Tibial artery (tissue), 4 donors: ENCODE measurements around the gene A4GALT.
"Not testable (repeated sequence)": the region's sequence is repeated elsewhere in the genome, so short reads cannot be mapped to it uniquely, and the experiment has no call there.

Experiments used
- DNase-seq, 2 donors: peaks; one replicate each; pipeline ENCODE4 v3.0.0-alpha.2; 2019
- H3K27ac ChIP-seq, 2 donors: fragments of 200-600 bp; sonication (generic) in 1 of 2; 1 replicate in 1 of 2; 2 replicates in 1 of 2; pipeline ENCODE4 v1.5.1; 2018 to 2019; ENCODE audit warnings: mild to moderate bottlenecking in 1 of 2
- H3K27me3 ChIP-seq, 2 donors: fragments of 200-600 bp; sonication (generic) in 1 of 2; one replicate each; pipeline versions ENCODE4 v1.5.1 to v1.6.0; 2016 to 2019
- H3K36me3 ChIP-seq, 3 donors: fragments of 200-600 bp; sonication (generic) in 2 of 3; one replicate each; pipeline ENCODE4 v1.5.1; 2016 to 2019; ENCODE audit warnings: mild to moderate bottlenecking in 2 of 3
- H3K4me1 ChIP-seq, 4 donors: fragments of 200-600 bp; sonication (generic) in 2 of 4; 1 replicate in 3 of 4; 2 replicates in 1 of 4; pipeline ENCODE4 v1.5.1; 2016 to 2019
- H3K4me3 ChIP-seq, 2 donors: fragments of 200-600 bp; sonication (generic) in 1 of 2; 1 replicate in 1 of 2; 2 replicates in 1 of 2; pipeline ENCODE4 v1.5.1; 2018 to 2019; ENCODE audit warnings: mild to moderate bottlenecking in 2 of 2
- H3K9me3 ChIP-seq, 3 donors: fragments of 200-600 bp; sonication (generic) in 1 of 3; one replicate each; pipeline ENCODE4 v1.5.1; 2016 to 2019
- CTCF ChIP-seq, 2 experiments: fragments of 200-600 bp in 1 of 2; fragments of 450-650 bp in 1 of 2; IDR thresholded peaks; one replicate each; pipeline ENCODE4 v1.5.1; 2017 to 2019; ENCODE audit warnings: antibody characterized with exemption in 2 of 2, mild to moderate bottlenecking in 1 of 2, moderate library complexity in 1 of 2
- intact Hi-C: fragments of 100-400 bp; cut with DNase I; formaldehyde crosslinking; loops from one replicate; pipeline ENCODE4 v1.15.0; 2023; ENCODE audit warnings: low total_unique reads

Gene A4GALT

DNA sequence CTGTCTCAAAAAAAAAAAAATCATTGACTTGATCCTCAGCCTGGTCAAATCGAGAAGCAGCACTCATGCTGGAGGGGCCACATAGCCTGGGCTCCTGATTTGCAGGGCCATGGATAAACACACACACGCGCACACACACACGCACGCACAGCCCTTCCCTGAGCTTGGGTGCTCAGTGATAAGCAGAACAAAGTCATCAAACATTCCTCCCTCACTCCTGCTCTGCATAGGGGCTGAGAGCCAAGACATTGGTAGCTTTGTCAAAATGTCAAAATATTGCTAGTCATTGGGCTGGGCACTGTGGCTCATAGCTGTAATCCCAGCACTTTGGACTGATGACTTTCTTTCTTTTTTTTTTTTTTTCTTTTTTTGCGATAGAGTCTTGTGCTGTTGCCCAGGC, 34.0 kb upstream of the A4GALT start:
- H3K9me3 ChIP-seq: no peaks in the 10 kb centered on the region
- no peak overlapping the region for H3K4me3 ChIP-seq
- no peak overlapping the region for H3K27ac ChIP-seq
- H3K36me3 ChIP-seq: no peaks in the 10 kb centered on the region
- peaks cover 0 to 3% of the 10 kb centered on the region in 2 donors for H3K27me3 ChIP-seq
- no peak for DNase-seq
- intact Hi-C loops: no loop called here
- peaks cover 0 to 25% (median 0%) of the 10 kb centered on the region in 4 donors for H3K4me1 ChIP-seq
- TF ChIP-seq CTCF (IDR thresholded peaks at IDR 0.05): no peak

- H3K27ac ChIP-seq: peak overlapping the region in 1 of 2 donors; percentile 48
These were observed 32.2 kb upstream of the A4GALT start for GRCh38 chr22:42752912-42753311.

DNA sequence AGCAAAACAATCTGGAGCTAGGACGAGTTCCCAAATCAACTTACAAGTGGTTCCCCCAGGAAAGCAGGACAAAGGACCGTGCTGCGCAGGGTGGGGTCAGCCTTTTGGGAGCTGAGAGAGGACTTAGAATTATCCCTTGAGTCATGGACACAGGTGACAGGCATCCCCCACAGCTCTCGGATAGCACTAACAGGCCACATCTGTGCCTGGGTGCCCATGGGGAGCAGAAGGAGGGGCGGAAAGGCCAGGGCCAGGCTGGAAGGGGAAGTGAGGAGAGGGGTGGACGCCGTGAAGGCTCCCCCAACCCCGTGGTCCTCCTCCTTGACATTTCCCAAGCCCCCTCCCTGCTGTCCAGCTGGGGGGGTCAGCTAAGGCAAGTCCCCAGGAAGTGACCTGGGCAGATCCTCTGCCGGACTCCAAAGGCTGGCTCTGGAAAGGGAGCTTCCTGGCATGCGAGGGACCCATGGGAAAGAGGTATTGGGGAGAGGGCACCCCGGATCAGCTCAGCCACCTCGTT, 31.6 kb upstream of the A4GALT start:
- no peak for TF ChIP-seq CTCF (IDR thresholded peaks at IDR 0.05)
- H3K4me1 ChIP-seq: peaks cover 0 to 36% (median 0%) of the 10 kb centered on the region in 4 donors
- no peak for DNase-seq

More at GRCh38 chr22:42752912-42753311, 32.2 kb upstream of the A4GALT start:
- no peak for TF ChIP-seq CTCF (IDR thresholded peaks at IDR 0.05)
- Histone ChIP-seq H3K4me1 (peaks cover 0 to 36% (median 0%) of the 10 kb centered on the region in 4 donors), H3K4me3 (no peak overlapping the region), H3K36me3 (no peaks in the 10 kb centered on the region), H3K9me3 (no peaks in the 10 kb centered on the region), H3K27me3 (no peaks in the 10 kb centered on the region)
- intact Hi-C loops: no loop called here
- DNase-seq: no peak

DNA sequence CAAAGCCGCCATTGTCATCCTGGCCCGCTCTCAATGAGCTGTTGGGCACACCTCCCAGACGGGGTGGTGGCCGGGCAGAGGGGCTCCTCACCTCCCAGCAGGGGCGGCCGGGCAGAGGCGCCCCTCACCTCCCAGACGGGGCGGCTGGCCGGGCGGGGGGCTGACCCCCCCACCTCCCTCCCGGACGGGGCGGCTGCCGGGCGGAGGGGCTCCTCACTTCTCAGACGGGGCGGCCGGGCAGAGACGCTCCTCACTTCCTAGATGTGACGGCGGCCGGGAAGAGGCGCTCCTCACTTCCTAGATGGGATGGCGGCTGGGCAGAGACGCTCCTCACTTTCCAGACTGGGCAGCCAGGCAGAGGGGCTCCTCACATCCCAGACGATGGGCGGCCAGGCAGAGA, 29.8 kb upstream of the A4GALT start:
- H3K4me1 ChIP-seq: peaks cover 0 to 29% (median 0%) of the 10 kb centered on the region in 4 donors
- H3K4me3 ChIP-seq, H3K27me3 ChIP-seq, H3K9me3 ChIP-seq, H3K27ac ChIP-seq, intact Hi-C loops, DNase-seq, H3K36me3 ChIP-seq: not testable (repeated sequence)

More for the DNA sequence above, 31.6 kb upstream of the A4GALT start:
- Histone ChIP-seq H3K9me3 (no peaks in the 10 kb centered on the region), H3K4me3 (no peak overlapping the region), H3K27ac (peak overlapping the region; percentile 2 to 48), H3K27me3 (no peaks in the 10 kb centered on the region), H3K36me3 (no peaks in the 10 kb centered on the region)
- intact Hi-C loops: no loop called here

DNA sequence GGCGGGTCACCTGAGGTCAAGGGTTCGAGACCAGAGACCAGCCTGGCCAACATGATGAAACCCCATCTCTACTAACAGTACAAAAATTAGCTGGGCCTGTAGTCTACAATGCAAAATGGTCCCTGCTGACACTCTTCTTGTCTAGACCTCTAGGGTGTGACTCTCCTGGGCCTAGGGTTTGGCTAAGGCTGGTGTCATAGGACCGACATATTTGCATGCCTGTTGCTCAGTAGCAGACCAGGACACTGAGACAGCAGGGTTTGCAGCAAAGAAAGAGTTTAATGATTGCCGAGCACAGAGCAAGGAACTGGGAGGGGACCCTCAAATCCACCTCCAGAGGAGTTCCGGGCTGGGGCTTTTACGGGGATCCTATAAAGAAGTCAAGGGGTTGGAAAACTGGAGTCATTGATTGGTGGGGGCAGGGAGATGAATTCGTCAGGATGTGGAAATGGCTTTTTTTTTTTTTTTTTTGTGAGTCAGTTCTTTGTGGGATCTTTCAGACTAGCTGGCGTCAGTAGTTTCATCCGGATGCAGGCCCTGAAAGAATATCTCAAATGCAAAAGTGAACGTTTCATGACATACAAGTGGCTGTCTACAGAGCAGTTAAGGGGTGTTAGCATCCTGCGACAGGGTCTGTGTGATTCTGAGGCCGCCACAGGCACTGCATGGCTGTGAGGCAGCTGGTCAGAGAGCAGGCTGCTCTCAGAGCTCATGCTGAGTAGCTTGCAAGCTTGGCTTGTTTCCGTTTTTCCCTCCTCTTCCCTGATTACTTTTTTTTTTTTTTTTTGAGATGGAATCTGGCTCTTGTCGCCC, 27.2 kb upstream of the A4GALT start:
- Histone ChIP-seq H3K4me3 (no peak overlapping the region), H3K36me3 (no peaks in the 10 kb centered on the region), H3K4me1 (peaks cover 0 to 36% (median 9%) of the 10 kb centered on the region in 4 donors), H3K27ac (peak overlapping the region in 1 of 2 donors; percentile 32), H3K9me3 (no peaks in the 10 kb centered on the region), H3K27me3 (no peaks in the 10 kb centered on the region)
- intact Hi-C loops: no loop called here
- no peak for DNase-seq
- no peak for TF ChIP-seq CTCF (IDR thresholded peaks at IDR 0.05)

DNA sequence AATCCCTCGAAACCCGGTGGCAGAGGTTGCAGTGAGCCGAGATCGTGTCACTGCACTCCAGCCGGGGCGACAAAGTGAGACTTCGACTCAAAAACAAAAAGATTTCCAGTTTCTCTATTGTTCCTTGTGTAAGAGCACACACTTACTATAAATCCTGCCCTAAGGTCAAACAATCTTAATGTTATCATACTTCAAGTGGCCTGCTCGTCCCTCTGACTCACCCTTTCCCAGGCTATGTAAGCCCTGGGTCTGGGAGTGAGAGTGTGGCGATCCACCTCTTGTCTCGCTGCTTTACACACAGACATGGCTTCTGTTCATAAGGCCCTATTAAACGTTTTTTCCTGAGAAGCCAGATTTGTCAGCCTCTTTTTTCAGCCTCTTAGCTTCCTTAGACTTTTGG, 24.4 kb upstream of the A4GALT start:
- no peak for DNase-seq
- H3K27ac ChIP-seq: no peak overlapping the region
- TF ChIP-seq CTCF (IDR thresholded peaks at IDR 0.05): no peak

More for the DNA sequence above, 24.4 kb upstream of the A4GALT start:
- Histone ChIP-seq H3K4me1 (peaks cover 0 to 29% (median 9%) of the 10 kb centered on the region in 4 donors), H3K4me3 (no peak overlapping the region), H3K27me3 (no peaks in the 10 kb centered on the region), H3K36me3 (no peaks in the 10 kb centered on the region), H3K9me3 (no peaks in the 10 kb centered on the region)
- intact Hi-C loops: no loop called here
